Measurements from ENCODE around the gene GSE1.

Gene GSE1

GRCh38 chr16:85612801-85613603, at the start of gene GSE1:
Gene GSE1 (plus strand): TSS chr16:85613322. CDS start chr16:85613392, 70 bp downstream.
- peak; percentile 86 for DNase-seq

- no peak for DNase-seq
Measured at GRCh38 chr16:85563515-85564276, 49.4 kb upstream of the GSE1 start.

- peak; percentile 75 for DNase-seq
Measured at GRCh38 chr16:85564277-85565051, 48.7 kb upstream of the GSE1 start.

- DNase-seq = no peak
Measured at GRCh38 chr16:85565340-85565739, 47.8 kb upstream of the GSE1 start.

GRCh38 chr16:85565801-85566526, 47.2 kb upstream of the GSE1 start:
- no peak for DNase-seq

- no peak for DNase-seq
Measured at GRCh38 chr16:85566561-85567100, 46.5 kb upstream of the GSE1 start.

GRCh38 chr16:85567101-85567866, 45.8 kb upstream of the GSE1 start:
- DNase-seq = no peak

- no peak for DNase-seq
Measured at GRCh38 chr16:85567935-85568334, 45.2 kb upstream of the GSE1 start.

- DNase-seq = no peak
Measured at GRCh38 chr16:85568519-85568918, 44.6 kb upstream of the GSE1 start.

- DNase-seq = no peak
Measured at GRCh38 chr16:85569039-85569614, 44.0 kb upstream of the GSE1 start.

- DNase-seq = peak; percentile 68
Measured at GRCh38 chr16:85569615-85570212, 43.4 kb upstream of the GSE1 start.

GRCh38 chr16:85570213-85570734, 42.8 kb upstream of the GSE1 start:
- DNase-seq = no peak

- DNase-seq = no peak
Measured at GRCh38 chr16:85570735-85571562, 42.2 kb upstream of the GSE1 start.

- DNase-seq = no peak
Measured at GRCh38 chr16:85571563-85571812, 41.6 kb upstream of the GSE1 start.

- no peak for DNase-seq
Measured at GRCh38 chr16:85571813-85572619, 41.1 kb upstream of the GSE1 start.

GRCh38 chr16:85573045-85573695, 40.0 kb upstream of the GSE1 start:
- DNase-seq = no peak

GRCh38 chr16:85573696-85574641, 39.2 kb upstream of the GSE1 start:
- DNase-seq = no peak

All from activated effector memory CD4-positive, alpha-beta T cell treated with anti-CD3 and anti-CD28 coated beads, Interleukin-2, amount 50 U/mL, for 16 hours (primary cell).